AG08395 (cell line): ENCODE results near the gene PARN.
"Not testable (repeated sequence)": the region's sequence is repeated elsewhere in the genome, so short reads cannot be mapped to it uniquely, and the experiment has no call there.

ENCODE experiments used
- DNase-seq: peaks from one replicate; pipeline ENCODE4 v3.0.0; 2012; ENCODE audit warnings: mixed read lengths, low spot score

PARN gene

GRCh38 chr16:14574698-14575415 lies 55.2 kb downstream of the PARN start:
- DNase-seq: not testable (repeated sequence)

GRCh38 chr16:14572535-14572934 lies 57.5 kb downstream of the PARN start:
- DNase-seq: no peak

- DNase-seq: no peak
These were observed 60.8 kb downstream of the PARN start for GRCh38 chr16:14569213-14569612.

DNA sequence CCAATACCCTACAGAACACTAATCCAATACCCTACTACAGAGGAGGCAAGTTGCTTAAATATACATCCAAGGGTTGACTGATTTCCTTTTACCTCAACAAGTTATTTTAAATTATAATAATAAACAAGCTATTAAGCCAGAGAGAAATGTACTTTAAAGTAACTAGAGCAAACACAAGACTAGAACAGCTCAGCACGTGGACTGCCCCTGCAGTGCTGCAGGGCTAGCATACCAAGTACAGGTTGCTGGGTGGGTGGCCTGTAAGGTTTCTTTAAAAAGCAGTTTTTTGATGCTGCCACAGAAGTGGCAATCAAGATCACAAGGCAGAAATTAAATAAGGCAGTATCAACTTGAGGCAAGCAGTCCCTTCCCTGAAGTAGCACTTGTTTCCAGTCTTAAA lies 63.5 kb downstream of the PARN start:
- DNase-seq: no peak

GRCh38 chr16:14565688-14566025 lies 64.4 kb downstream of the PARN start:
- DNase-seq: no peak

GRCh38 chr16:14564861-14565687 lies 65.0 kb downstream of the PARN start:
- DNase-seq: peak; percentile 25

DNA sequence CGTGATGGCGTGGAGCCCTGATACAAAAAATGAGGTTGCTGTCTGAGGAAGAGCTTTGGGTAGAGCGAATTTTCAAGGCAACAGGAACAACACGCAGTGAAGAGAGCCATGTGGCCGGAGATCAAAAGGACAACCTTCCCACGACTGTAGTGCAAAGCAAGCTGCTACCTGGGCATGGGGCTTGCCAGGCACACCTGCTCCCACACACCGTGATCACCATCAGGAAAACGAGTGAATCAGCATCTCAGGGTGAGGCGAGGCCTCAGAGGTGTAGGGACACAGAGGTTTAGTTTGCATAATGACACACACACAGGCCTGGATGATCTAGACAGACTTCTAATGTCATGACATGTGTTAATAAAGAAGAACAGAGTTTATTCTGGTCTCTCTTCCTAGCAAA lies 65.7 kb downstream of the PARN start:
- no peak for DNase-seq

- peak; percentile 35 for DNase-seq
These were observed 67.2 kb downstream of the PARN start for GRCh38 chr16:14562691-14563491.

DNA sequence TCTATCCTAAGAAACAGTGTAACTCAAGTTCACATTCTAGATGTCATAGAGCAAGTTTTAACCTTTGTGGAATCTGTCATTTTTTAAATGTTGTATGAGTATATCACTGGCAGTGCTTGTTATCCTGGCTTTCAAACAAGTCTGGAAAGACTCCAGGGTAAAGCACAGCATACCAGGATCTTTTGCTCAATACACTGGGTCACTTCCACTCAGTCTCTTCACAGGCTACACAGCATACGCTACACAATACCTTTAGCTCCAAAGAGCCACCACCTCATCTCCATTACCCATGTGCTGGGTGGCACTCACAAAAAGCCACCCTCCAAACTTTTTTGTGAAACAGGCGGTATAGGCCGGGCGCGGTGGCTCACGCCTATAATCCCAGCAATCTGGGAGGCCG lies 69.5 kb downstream of the PARN start:
- DNase-seq: no peak

GRCh38 chr16:14559809-14560241 lies 70.2 kb downstream of the PARN start:
- no peak for DNase-seq

GRCh38 chr16:14553447-14553846 lies 76.6 kb downstream of the PARN start:
- no peak for DNase-seq

DNA sequence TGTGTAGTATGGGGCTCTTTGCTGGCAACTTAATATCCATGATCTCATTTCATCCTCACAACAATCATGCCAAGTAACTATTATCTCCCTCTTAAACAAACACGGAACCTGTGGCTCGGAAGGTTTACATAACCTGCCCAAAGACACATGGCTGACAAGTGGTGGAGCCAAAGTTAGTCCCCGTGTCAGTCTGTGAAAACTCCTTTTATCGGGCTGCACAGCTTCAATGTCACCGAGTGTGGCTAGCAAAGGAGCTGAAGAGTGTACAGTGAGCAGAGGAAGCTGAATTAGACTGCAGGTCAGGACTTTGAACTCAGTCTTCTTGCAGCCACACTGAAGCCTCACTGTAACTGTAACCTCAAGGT lies 80.3 kb downstream of the PARN start:
- no peak for DNase-seq

DNA sequence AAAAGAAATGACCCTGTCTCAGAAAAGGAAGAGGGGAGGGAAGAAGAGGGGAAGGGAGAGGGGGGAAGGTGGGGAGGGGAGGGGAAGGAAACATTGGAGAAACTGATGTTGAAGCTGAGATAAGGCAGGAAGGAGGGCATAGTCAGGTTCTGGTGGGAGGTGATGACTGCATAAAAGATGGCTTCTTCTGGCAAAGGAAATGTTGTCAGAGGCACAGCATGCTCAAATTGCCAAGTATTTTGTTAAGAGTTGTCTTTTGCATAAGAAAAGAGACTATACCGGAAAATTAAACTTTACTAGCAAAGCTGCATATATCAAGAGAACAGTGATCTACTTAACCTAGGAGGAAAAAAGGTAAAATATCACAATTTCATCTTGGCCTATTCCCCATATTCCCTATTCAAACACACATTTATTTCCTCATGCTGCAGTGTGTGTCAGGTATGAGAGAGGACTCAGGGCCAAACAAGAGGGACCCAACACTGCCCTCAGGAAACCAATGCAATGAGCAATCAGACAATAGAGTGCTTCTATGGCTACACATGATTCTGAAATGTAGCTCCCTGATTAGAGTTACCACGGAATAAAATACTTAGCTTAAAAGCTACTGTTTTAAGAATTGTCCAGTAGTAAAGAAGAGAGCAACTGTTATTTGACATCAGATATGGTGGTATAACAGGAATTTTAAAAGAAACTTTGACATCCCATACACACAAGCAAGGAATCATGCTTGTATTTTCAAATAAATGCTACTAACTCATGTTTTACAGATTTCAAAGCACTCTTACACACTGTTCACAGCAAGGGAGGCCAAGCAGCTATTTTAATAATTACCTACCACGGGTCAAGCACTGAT lies 80.9 kb downstream of the PARN start:
- DNase-seq: no peak

- DNase-seq: no peak
These were observed 84.6 kb downstream of the PARN start for GRCh38 chr16:14545346-14545884.

DNA sequence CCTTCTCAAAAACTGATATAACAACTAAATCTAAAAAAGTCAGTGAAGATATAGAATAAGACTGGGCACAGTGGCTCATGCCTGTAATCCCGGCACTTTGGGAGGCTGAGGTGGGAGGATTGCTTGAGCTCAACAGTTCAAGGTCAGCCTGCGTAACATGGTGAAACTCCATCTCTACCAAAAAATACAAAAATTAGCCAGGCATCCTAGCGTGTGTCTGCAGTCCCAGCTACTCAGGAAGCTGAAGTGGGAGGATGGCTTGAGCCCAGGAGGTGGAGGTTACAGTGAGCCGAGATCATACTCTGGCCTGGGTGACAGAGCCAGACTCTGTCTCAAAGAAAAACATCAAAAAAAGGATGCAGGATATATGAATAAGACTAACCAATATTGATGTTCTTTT lies 85.2 kb downstream of the PARN start:
- not testable (repeated sequence) for DNase-seq

DNA sequence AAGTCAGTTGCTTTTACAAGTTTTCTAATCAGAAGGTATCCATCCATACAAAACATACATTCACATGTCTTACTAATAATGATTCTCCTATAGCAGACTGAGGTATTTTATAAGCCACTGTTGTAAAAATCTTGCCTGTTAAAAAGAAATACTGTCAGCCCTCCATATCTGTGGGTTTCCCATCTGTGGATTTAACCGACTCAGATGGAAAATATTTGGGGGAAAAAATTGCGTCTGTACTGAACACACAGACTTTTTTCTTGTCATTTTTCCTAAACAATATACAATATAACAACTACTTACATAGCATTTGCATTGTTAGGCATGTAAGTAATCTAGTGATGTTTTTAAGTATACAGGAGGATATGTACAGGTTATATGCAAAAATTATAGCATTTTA lies 90.4 kb downstream of the PARN start:
- peak; percentile 23 for DNase-seq

GRCh38 chr16:14539156-14539555 lies 90.9 kb downstream of the PARN start:
- peak; percentile 17 for DNase-seq

GRCh38 chr16:14538604-14539003 lies 91.5 kb downstream of the PARN start:
- DNase-seq: no peak

DNA sequence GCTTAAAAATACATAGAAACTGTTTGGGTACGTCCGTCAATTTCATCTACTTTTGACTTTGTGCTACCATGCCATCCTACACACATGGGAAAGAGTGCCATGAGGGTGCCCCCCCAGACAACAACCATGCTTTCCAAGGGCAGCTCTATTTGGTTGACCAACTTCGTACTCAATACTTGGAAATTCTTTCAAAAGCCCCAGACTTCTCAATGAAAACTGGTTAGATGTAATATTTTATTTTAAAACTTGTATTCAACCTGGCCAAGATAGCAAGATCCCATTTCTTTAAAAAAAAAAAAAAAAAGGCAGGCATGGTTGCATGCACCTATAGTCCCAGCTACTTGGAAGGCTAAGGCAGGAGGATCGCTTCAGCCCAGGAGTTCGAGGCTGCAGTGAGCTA lies 98.4 kb downstream of the PARN start:
- DNase-seq: no peak

GRCh38 chr16:14531101-14531500 lies 99.0 kb downstream of the PARN start:
- no peak for DNase-seq

- no peak for DNase-seq
These were observed 100.0 kb downstream of the PARN start for GRCh38 chr16:14530046-14530445.
